IPS-15b (cell line): ENCODE measurements around the gene NHSL2.

ENCODE experiments used
- H3K27me3 ChIP-seq: one replicate; pipeline ENCODE4 v1.6.1; 2013; ENCODE audit warnings: low read length; ENCODE audit not compliant: control insufficient read depth, insufficient read depth
- H3K36me3 ChIP-seq: one replicate; pipeline ENCODE4 v1.6.1; 2013; ENCODE audit warnings: low read length; ENCODE audit not compliant: control insufficient read depth, insufficient read depth
- H3K4me1 ChIP-seq: one replicate; pipeline ENCODE4 v1.6.1; 2013; ENCODE audit warnings: mild to moderate bottlenecking, low read length; ENCODE audit not compliant: control insufficient read depth, insufficient read depth
- H3K4me3 ChIP-seq: one replicate; pipeline ENCODE4 v1.5.1; 2013; ENCODE audit warnings: low read depth, low read length
- H3K9ac ChIP-seq: one replicate; pipeline ENCODE4 v1.6.1; 2013; ENCODE audit warnings: low read depth, mild to moderate bottlenecking, low read length
- H3K9me3 ChIP-seq: one replicate; pipeline ENCODE4 v1.6.1; 2013; ENCODE audit warnings: mild to moderate bottlenecking, low read length; ENCODE audit not compliant: control insufficient read depth, insufficient read depth

Gene NHSL2

DNA sequence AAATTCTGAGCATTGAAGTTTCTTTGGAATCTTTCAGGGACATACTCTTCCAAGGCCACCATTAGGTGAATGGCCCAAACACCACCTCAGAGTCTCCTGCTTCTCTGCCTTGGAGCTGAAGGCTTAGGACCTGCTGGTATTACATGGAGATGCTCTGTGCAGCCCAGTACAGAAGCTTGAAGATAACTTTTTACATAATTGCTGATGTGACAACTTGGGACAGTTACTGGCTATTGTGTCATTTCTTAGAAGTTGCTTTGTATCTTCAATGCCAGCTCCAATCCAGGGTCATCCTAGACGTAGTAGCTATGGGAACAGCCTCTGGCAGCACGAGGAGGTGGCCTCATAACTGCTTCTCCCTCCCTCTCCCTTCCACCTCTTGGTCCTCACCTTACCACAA lies 160.6 kb downstream of the NHSL2 start:
- Histone ChIP-seq H3K4me3 (no peak overlapping the region), H3K27me3 (no peaks in the 10 kb centered on the region), H3K4me1 (peaks cover 4% of the 10 kb centered on the region), H3K36me3 (no peaks in the 10 kb centered on the region), H3K9ac (no peak overlapping the region), H3K9me3 (no peaks in the 10 kb centered on the region)

DNA sequence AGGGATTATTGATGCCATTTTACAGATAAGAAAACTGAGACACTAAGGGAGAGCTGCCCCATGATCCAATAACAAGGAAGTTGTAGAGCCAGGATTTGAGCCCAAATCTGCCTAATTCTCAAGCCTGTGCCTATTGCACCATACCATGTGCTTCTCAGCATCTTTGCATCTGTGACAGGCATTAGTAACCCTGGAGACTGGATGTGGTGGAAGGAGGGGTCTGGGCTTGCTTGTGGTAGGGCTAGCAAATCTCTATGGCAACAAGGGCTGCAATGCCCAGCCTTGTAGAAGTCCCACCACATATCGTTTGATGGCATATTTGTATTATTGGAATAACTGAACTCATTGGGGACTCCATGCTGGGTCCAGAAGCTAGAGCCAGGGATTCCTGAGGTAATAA lies 163.0 kb downstream of the NHSL2 start:
- Histone ChIP-seq H3K36me3 (no peaks in the 10 kb centered on the region), H3K27me3 (no peaks in the 10 kb centered on the region), H3K9ac (no peak overlapping the region), H3K9me3 (peaks cover 4% of the 10 kb centered on the region), H3K4me3 (no peak overlapping the region), H3K4me1 (peaks cover 4% of the 10 kb centered on the region)

DNA sequence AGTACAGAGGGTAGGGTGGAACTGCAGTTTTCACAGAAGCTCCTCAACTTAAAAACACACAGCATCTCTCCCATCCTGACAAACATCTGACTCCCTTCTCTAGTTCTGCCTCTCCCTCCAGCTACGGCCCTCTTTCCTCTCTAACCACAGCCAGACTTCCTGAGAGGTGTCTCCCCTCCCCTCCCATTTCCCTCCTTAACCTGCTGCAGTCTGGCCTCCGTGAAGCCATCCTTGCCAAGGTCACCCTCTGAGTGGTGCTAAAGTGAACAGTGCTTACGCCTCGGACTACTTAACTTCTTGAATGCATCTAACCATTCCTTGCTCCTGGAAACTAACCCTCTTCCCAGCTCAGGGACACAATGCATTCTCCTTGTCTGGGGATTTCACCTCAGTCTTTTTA lies 167.8 kb downstream of the NHSL2 start:
- Histone ChIP-seq H3K27me3 (no peaks in the 10 kb centered on the region), H3K4me3 (no peak overlapping the region), H3K36me3 (no peaks in the 10 kb centered on the region), H3K4me1 (no peaks in the 10 kb centered on the region), H3K9ac (no peak overlapping the region), H3K9me3 (peaks cover 4% of the 10 kb centered on the region)

DNA sequence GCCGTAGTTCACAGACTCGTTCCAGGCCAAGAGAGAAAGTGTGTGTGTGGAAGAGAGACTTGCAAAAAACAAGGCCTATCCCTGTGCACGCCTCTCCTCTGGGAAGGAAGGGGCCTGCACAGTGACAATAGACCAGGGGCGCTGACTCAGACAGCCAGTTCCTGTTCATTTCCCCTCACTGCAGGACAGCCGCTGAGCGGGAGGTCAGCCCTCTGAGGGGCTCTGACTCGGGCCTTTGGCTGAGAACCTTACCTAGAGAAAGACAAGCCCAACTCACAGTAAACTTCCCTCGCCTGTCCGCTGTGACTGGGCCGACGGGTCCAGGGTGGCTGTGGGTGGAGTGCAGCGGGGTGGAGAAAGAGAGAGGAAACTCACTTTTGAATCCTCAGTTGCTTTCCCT lies 169.0 kb downstream of the NHSL2 start:
- no peaks in the 10 kb centered on the region for H3K27me3 ChIP-seq
- H3K9me3 ChIP-seq: peaks cover 4% of the 10 kb centered on the region
- no peak overlapping the region for H3K4me3 ChIP-seq
- no peaks in the 10 kb centered on the region for H3K36me3 ChIP-seq
- no peaks in the 10 kb centered on the region for H3K4me1 ChIP-seq
- no peak overlapping the region for H3K9ac ChIP-seq

DNA sequence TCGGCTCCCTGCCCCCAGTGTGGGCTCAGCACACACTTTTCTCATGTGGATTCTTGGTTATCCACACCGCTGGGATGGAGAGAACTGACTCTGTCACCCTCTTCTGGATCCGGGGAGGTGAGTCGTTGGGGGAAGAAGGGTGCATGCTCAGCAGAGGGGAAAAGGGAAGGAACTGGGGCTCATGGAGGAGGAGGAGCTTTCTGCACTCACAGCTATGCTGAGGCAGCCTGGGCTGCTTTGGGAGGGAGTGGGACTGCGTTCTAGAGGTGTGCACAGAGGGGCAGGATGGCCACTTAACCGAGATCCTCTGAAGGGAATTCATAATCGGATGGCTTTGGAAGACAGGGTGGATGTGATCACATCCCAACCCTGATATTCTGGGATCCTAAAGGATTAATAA lies 169.5 kb downstream of the NHSL2 start:
- H3K4me1 ChIP-seq: no peaks in the 10 kb centered on the region
- no peaks in the 10 kb centered on the region for H3K27me3 ChIP-seq

DNA sequence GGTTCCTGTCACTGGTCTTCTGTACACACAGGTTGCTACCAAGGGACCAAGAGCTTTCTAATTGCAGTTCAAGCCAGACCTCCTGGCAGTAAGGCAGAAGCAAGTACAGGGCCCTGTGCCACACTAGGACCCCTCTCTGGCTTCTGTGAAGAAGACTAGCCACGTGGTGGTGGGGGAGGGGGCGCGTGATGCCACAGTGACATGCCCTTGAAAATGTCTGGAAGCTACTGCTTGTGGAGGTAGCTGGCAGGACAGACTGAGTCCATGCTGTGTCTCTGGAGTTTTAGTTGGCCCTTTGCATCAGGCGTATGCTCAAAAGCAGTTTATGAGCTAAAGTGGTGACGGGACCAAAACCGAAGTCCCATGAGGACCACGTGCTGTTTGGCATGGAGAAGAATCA lies 170.2 kb downstream of the NHSL2 start:
- Histone ChIP-seq H3K9ac (no peak overlapping the region), H3K9me3 (peaks cover 4% of the 10 kb centered on the region)

More for the DNA sequence above, 169.5 kb downstream of the NHSL2 start:
- no peaks in the 10 kb centered on the region for H3K36me3 ChIP-seq
- no peak overlapping the region for H3K9ac ChIP-seq
- no peak overlapping the region for H3K4me3 ChIP-seq
- peaks cover 4% of the 10 kb centered on the region for H3K9me3 ChIP-seq

DNA sequence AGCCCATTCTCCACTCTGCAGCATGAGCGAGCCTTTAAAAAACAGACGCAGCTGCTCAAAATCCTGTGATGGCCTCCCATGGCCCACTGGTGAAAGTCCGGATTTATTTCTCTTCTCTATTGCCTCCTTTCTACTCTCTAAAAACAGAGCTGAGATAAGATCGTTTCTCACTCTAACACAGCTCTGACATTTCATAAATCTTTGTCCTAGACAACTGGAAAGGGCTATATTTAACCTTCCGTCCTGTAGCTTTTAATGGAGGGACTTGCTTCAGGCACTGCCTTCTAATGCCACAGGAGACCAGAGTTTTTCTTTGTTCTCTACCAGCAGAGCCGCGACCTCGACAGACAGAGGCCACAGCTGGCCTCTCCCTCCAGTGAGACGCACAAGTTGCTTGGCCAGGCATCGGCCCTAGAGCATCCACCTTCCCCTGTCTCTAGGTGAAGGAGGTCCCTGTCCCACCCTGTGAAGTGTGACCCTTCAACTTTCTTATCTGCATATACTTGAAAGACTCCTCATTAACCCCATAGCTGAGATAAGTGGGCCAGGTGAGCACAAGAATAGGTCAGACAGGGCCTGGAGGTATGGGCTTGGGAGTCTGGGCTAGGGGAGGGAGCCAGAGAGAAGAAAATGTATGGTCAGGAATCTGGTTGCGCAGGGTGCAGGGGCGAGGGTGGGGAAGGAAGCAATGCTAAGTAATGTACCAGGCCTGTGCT lies 171.1 kb downstream of the NHSL2 start:
- H3K9me3 ChIP-seq: peaks cover 4% of the 10 kb centered on the region
- H3K4me3 ChIP-seq: no peak overlapping the region
- H3K4me1 ChIP-seq: no peaks in the 10 kb centered on the region
- H3K9ac ChIP-seq: no peak overlapping the region
- no peaks in the 10 kb centered on the region for H3K36me3 ChIP-seq
- no peaks in the 10 kb centered on the region for H3K27me3 ChIP-seq

More for the DNA sequence above, 170.2 kb downstream of the NHSL2 start:
- no peaks in the 10 kb centered on the region for H3K4me1 ChIP-seq
- no peaks in the 10 kb centered on the region for H3K27me3 ChIP-seq
- H3K4me3 ChIP-seq: no peak overlapping the region
- H3K36me3 ChIP-seq: no peaks in the 10 kb centered on the region

DNA sequence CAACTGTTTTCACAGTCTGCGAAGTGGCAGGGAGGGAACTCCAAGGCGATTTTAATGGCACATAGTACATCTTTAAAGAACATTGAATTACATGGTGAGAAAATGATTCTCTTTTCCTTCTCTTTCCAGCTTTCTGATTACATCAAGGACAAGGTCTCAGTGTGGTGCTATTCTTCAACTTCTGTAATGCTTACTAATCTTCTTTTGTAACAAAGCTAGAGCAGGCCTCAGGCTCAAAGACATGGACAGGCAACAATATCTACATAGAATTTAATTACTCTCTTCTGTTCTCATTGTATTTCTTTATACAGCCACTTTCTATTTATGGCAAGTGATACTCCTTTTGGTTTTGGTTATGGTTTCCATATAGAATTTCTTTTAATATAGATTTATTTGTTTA lies 172.6 kb downstream of the NHSL2 start:
- H3K9me3 ChIP-seq: peaks cover under 1% of the 10 kb centered on the region
- no peaks in the 10 kb centered on the region for H3K27me3 ChIP-seq
- no peak overlapping the region for H3K4me3 ChIP-seq
- H3K9ac ChIP-seq: no peak overlapping the region
- H3K4me1 ChIP-seq: no peaks in the 10 kb centered on the region
- H3K36me3 ChIP-seq: no peaks in the 10 kb centered on the region

DNA sequence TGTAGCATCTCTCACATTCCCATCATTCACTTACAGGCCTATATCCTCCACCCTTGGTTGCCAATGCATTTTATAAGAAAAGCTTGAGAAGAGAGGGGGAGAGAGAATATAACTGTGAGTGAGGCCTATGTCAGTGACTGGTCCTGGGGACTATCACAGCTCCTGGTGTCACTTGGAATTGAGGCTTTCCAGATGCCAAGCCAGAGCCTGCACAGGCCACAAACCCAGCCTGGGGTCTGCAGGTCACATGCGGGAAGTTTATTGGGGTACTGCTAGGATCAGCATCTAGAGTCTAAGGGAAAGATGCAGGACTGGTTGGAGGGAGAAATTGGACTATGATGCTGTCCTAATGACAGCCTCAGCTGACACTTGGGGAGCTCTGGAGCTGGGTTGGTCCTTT lies 173.5 kb downstream of the NHSL2 start:
- H3K36me3 ChIP-seq: no peaks in the 10 kb centered on the region
- H3K4me1 ChIP-seq: no peaks in the 10 kb centered on the region
- no peaks in the 10 kb centered on the region for H3K27me3 ChIP-seq
- no peaks in the 10 kb centered on the region for H3K9me3 ChIP-seq
- H3K4me3 ChIP-seq: no peak overlapping the region
- no peak overlapping the region for H3K9ac ChIP-seq

DNA sequence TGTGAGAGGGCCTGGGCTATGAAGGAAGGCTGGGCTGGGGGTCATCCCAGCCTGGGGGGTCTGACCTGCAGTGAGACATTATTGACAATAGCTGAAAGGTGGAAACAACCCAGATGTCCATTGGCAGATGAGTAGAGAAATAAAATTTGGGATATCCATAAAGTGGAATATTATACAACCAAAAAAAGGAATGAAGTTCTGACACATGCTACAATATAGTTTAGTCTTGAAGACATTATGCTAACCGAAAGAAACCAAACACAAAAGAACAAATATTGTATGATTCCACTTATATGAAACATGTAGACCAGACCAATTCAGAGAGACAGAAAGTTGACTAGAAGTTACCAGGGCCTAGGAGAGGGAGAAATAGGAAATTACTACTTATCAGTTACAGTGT lies 176.3 kb downstream of the NHSL2 start:
- Histone ChIP-seq H3K4me3 (no peak overlapping the region), H3K27me3 (no peaks in the 10 kb centered on the region), H3K4me1 (no peaks in the 10 kb centered on the region), H3K36me3 (no peaks in the 10 kb centered on the region), H3K9ac (no peak overlapping the region), H3K9me3 (no peaks in the 10 kb centered on the region)

DNA sequence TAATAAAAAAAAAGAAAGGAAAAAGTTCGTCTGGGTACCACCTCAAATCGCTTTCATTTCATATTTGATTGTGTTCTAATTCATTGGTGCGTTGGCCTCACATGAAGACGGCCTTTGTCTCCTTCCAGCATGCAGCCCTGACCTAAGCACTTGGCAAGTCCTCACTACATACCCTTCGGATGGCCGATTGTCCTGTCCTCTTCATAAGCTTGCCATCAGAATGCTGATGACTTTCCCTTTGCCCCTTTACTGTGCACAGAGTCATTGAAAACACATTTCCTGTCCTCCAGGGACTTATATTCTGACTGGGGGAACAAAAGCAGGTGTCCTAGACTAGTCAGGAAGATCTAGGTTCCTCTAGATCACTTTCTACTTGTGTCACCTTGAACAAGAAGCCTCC lies 178.1 kb downstream of the NHSL2 start:
- Histone ChIP-seq H3K27me3 (no peaks in the 10 kb centered on the region), H3K4me1 (no peaks in the 10 kb centered on the region), H3K9ac (no peak overlapping the region), H3K4me3 (no peak overlapping the region), H3K9me3 (no peaks in the 10 kb centered on the region), H3K36me3 (no peaks in the 10 kb centered on the region)

DNA sequence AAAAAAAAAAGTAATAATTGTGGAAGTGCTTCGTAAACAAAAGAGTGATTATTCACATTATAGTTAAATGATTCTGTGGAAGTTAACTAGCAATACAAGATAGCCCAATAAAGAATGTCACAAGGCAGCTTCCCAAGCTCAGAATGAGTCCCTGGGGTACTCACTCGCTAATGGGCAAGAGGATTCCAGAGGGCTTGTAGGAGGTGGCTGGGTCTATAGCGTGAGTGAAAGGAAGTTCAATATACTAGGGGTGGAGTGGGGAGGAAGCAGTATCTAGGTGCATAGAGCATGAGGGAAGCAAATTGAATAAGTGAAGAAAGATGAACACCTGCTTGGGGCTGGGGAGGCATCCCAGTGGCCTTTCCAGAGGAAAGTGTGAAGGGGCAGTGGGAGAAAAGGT lies 178.6 kb downstream of the NHSL2 start:
- no peaks in the 10 kb centered on the region for H3K4me1 ChIP-seq
- H3K9ac ChIP-seq: no peak overlapping the region
- no peaks in the 10 kb centered on the region for H3K9me3 ChIP-seq
- H3K36me3 ChIP-seq: no peaks in the 10 kb centered on the region
- no peaks in the 10 kb centered on the region for H3K27me3 ChIP-seq
- H3K4me3 ChIP-seq: no peak overlapping the region
